AG10803 (cell line): ENCODE measurements around the gene IRF2BP2.

Source experiments
- DNase-seq: peaks from one replicate; pipeline ENCODE4 v3.0.0; 2010; ENCODE audit warnings: low read depth
- H3K4me3 ChIP-seq: 2 replicates; pipeline ENCODE4 v1.5.1; 2011; ENCODE audit warnings: mild to moderate bottlenecking, low read length, control low read depth
- CTCF ChIP-seq: conservative IDR thresholded peaks from 2 replicates; pipeline ENCODE4 v1.5.1; 2011; ENCODE audit warnings: mild to moderate bottlenecking, low read length, control low read depth, inconsistent platforms

Gene IRF2BP2

GRCh38 chr1:234564035-234565029 is 45.6 kb downstream of the IRF2BP2 start:
- peak; percentile 84 for DNase-seq
- TF ChIP-seq CTCF: no peak
- H3K4me3 ChIP-seq: no peak overlapping the region

- TF ChIP-seq CTCF: no peak
- DNase-seq: no peak
- no peak overlapping the region for H3K4me3 ChIP-seq
Measured at GRCh38 chr1:234562334-234562733, 47.6 kb downstream of the IRF2BP2 start.

GRCh38 chr1:234561319-234561718 is 48.7 kb downstream of the IRF2BP2 start:
- TF ChIP-seq CTCF: no peak
- no peak overlapping the region for H3K4me3 ChIP-seq
- DNase-seq: no peak

GRCh38 chr1:234559902-234560676 is 49.9 kb downstream of the IRF2BP2 start:
- no peak overlapping the region for H3K4me3 ChIP-seq
- DNase-seq: no peak
- TF ChIP-seq CTCF: no peak

- no peak for TF ChIP-seq CTCF
Measured at GRCh38 chr1:234559152-234559901, 50.7 kb downstream of the IRF2BP2 start.

GRCh38 chr1:234558330-234558836 is 51.6 kb downstream of the IRF2BP2 start:
- no peak for DNase-seq
- H3K4me3 ChIP-seq: no peak overlapping the region
- no peak for TF ChIP-seq CTCF

More at GRCh38 chr1:234559152-234559901, 50.7 kb downstream of the IRF2BP2 start:
- DNase-seq: no peak
- no peak overlapping the region for H3K4me3 ChIP-seq
